Measurements from ENCODE around the gene ZNF346. TPM values are rescaled to one million over a fixed set of nuclear protein-coding genes. Genes with fewer than 3 reads are reported as not detected.

ZNF346 gene
- total RNA-seq, 1 donor = 19.2 TPM

DNA sequence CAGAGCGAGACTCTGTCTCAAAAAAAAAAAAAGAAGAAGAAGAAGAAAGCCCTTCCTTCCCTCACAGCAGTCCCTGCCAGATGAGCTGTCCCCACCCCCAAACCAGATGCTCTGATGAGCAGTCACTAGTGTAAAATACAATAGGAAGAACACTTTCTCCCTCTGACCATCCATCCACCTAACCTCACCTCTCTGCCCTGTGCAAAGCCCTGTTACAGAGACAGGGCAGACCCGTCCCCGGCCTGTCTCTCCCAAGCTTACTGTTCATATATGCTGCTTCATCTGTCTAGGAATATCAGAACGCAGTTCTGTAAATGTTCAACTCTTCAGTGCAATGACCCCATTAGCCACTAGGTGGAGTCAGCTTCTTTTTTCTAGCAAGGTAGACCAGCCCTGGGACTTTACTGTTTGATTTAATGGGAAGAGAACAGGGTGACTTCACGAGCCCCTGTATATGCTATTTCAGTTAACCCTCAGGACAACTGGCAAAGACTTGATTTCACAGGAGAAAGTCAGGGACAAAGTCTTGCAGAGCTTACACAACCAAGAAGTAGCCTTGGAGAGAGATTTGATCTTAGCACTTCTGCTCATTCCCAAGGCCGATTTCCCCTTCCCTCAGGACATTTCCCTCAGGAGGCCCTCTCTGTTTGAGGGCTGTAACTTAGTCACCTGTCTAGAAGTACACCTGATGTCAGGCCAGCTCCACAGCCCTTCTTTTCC, 49.3 kb downstream of the ZNF346 start:
- TF ChIP-seq, protein P1, sequence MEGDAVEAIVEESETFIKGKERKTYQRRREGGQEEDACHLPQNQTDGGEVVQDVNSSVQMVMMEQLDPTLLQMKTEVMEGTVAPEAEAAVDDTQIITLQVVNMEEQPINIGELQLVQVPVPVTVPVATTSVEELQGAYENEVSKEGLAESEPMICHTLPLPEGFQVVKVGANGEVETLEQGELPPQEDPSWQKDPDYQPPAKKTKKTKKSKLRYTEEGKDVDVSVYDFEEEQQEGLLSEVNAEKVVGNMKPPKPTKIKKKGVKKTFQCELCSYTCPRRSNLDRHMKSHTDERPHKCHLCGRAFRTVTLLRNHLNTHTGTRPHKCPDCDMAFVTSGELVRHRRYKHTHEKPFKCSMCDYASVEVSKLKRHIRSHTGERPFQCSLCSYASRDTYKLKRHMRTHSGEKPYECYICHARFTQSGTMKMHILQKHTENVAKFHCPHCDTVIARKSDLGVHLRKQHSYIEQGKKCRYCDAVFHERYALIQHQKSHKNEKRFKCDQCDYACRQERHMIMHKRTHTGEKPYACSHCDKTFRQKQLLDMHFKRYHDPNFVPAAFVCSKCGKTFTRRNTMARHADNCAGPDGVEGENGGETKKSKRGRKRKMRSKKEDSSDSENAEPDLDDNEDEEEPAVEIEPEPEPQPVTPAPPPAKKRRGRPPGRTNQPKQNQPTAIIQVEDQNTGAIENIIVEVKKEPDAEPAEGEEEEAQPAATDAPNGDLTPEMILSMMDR (IDR thresholded peaks at IDR 0.05; ENCODE audit: extremely low read depth, low read depth, low read length) = peak; percentile 90
- Histone ChIP-seq H3K4me2 (ENCODE audit: insufficient read depth, low read length) (peak overlapping the region; percentile 69), H2AFZ (ENCODE audit: low read length) (peak overlapping the region; percentile 69)

DNA sequence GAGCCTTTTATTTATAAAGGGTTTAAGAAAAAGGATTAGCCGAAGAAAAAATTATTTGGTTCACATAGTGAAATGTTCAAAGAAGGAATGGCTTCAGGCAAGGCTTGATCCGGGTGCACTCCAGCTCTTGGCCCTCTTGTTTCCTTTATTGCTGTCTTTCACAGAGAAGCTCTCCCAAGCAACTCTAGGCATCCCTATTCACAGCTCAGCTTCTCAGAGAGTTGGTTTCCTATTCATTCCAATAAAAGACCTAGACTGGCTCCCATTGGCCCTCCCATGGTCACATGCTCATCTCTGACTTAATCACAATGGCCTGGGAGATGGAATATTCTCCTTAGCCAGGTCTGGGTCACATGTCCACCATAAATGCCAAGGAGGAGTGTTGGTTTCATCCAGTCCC, 54.8 kb downstream of the ZNF346 start:
- Histone ChIP-seq H3K4me3 (ENCODE audit: insufficient read depth, low read length) (no peak overlapping the region), H3K9me3 (ENCODE audit: low read depth, low read length) (no peaks in the 10 kb centered on the region), H3K79me2 (ENCODE audit: insufficient read depth, low read length) (no peaks in the 10 kb centered on the region), H3K36me3 (ENCODE audit: insufficient read depth, low read length) (no peaks in the 10 kb centered on the region), H2AFZ (ENCODE audit: low read length) (no peak overlapping the region), H3K27me3 (ENCODE audit: insufficient read depth, low read length) (peaks cover 24% of the 10 kb centered on the region), H3K4me2 (ENCODE audit: insufficient read depth, low read length) (no peak overlapping the region), H4K20me1 (ENCODE audit: insufficient read depth, low read length) (peaks cover 1% of the 10 kb centered on the region), H3K4me1 (ENCODE audit: insufficient read depth, low read length) (no peaks in the 10 kb centered on the region), H3K27ac (ENCODE audit: low read depth, low read length) (no peak overlapping the region)
- DNase-seq (ENCODE audit: insufficient read length, low spot score, missing footprints) = no peak
- TF ChIP-seq, protein P1 (IDR thresholded peaks at IDR 0.05; ENCODE audit: extremely low read depth, low read depth, low read length) = no peak

More for the DNA sequence above, 49.3 kb downstream of the ZNF346 start:
- peak overlapping the region; percentile 31 for H3K4me3 ChIP-seq (ENCODE audit: insufficient read depth, low read length)
- peaks cover 4% of the 10 kb centered on the region for H3K36me3 ChIP-seq (ENCODE audit: insufficient read depth, low read length)
- H4K20me1 ChIP-seq (ENCODE audit: insufficient read depth, low read length) = peaks cover 6% of the 10 kb centered on the region
- no peaks in the 10 kb centered on the region for H3K9me3 ChIP-seq (ENCODE audit: low read depth, low read length)
- DNase-seq (ENCODE audit: insufficient read length, low spot score, missing footprints) = peak; percentile 91
- no peak overlapping the region for H3K27ac ChIP-seq (ENCODE audit: low read depth, low read length)
- H3K27me3 ChIP-seq (ENCODE audit: insufficient read depth, low read length) = no peaks in the 10 kb centered on the region
- no peaks in the 10 kb centered on the region for H3K79me2 ChIP-seq (ENCODE audit: insufficient read depth, low read length)
- H3K4me1 ChIP-seq (ENCODE audit: insufficient read depth, low read length) = peaks cover 3% of the 10 kb centered on the region

DNA sequence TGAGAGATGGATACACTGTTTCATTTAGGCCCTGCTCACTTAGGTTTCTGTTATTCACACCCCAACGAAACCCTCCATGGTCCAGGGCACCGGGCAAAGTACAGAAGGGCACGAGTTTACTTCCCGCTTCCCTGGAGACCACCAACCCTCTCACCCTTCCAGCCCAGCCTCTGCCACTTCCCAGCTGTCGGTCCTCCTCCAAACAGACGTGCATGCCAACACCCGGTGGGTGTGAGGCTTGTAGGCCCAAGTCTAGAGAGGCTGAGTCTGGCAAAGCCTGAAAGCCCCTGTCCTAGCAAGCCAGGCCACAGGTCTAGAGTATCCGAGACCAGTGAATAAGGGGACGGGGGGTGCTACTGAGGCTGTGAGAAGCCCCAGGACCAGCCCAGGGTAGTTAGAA, 57.1 kb downstream of the ZNF346 start:
- DNase-seq (ENCODE audit: insufficient read length, low spot score, missing footprints) = no peak
- H3K4me1 ChIP-seq (ENCODE audit: insufficient read depth, low read length) = no peaks in the 10 kb centered on the region
- peaks cover 38% of the 10 kb centered on the region for H3K27me3 ChIP-seq (ENCODE audit: insufficient read depth, low read length)
- H3K4me3 ChIP-seq (ENCODE audit: insufficient read depth, low read length) = no peak overlapping the region
- H3K27ac ChIP-seq (ENCODE audit: low read depth, low read length) = no peak overlapping the region
- TF ChIP-seq, protein P1 (IDR thresholded peaks at IDR 0.05; ENCODE audit: extremely low read depth, low read depth, low read length) = no peak
- H3K79me2 ChIP-seq (ENCODE audit: insufficient read depth, low read length) = no peaks in the 10 kb centered on the region
- no peaks in the 10 kb centered on the region for H3K9me3 ChIP-seq (ENCODE audit: low read depth, low read length)
- H3K4me2 ChIP-seq (ENCODE audit: insufficient read depth, low read length) = no peak overlapping the region
- no peaks in the 10 kb centered on the region for H3K36me3 ChIP-seq (ENCODE audit: insufficient read depth, low read length)
- no peak overlapping the region for H2AFZ ChIP-seq (ENCODE audit: low read length)
- H4K20me1 ChIP-seq (ENCODE audit: insufficient read depth, low read length) = no peaks in the 10 kb centered on the region

DNA sequence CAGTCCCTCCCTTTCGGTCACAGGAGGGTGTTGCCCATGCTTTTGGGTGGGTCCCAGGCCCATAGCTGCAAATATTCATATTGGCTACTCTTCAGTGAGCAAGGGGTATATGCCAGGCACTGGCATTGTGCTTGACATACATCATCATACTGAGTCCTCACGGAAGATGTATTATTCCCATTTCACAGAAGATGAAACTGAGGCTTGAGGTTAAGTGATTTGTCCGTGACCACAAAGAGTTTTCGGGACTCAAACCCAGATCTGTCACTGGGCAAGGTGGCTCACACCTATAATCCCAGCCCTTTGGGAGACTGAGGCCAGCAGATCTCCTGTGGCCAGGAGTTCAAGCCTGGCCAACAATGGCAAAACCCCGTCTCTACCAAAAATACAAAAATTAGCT, 57.8 kb downstream of the ZNF346 start:
- no peaks in the 10 kb centered on the region for H3K79me2 ChIP-seq (ENCODE audit: insufficient read depth, low read length)
- no peaks in the 10 kb centered on the region for H3K4me1 ChIP-seq (ENCODE audit: insufficient read depth, low read length)
- H3K4me2 ChIP-seq (ENCODE audit: insufficient read depth, low read length) = no peak overlapping the region
- no peak for DNase-seq (ENCODE audit: insufficient read length, low spot score, missing footprints)
- H3K36me3 ChIP-seq (ENCODE audit: insufficient read depth, low read length) = no peaks in the 10 kb centered on the region
- TF ChIP-seq, protein P1 (IDR thresholded peaks at IDR 0.05; ENCODE audit: extremely low read depth, low read depth, low read length) = no peak
- no peak overlapping the region for H2AFZ ChIP-seq (ENCODE audit: low read length)
- no peak overlapping the region for H3K27ac ChIP-seq (ENCODE audit: low read depth, low read length)
- H3K9me3 ChIP-seq (ENCODE audit: low read depth, low read length) = no peaks in the 10 kb centered on the region
- H3K4me3 ChIP-seq (ENCODE audit: insufficient read depth, low read length) = no peak overlapping the region
- H3K27me3 ChIP-seq (ENCODE audit: insufficient read depth, low read length) = peaks cover 38% of the 10 kb centered on the region
- no peaks in the 10 kb centered on the region for H4K20me1 ChIP-seq (ENCODE audit: insufficient read depth, low read length)
